Activated CD4-positive, alpha-beta T cell treated with anti-CD3 and anti-CD28 coated beads, Interleukin-2, amount 10 ng/mL, durations not matched to agents 7 days and 5 days (primary cell): ENCODE data around the gene PRR23C. TPM values are rescaled to one million over a fixed set of nuclear protein-coding genes. Genes with fewer than 3 reads are reported as not detected.

Experiments used
- CTCF ChIA-PET: fragments of 350-600 bp; sonication (Branson Sonifier 250); formaldehyde crosslinking; loops from one replicate; lab custom pipeline; 2021; ENCODE audit warnings: antibody characterized with exemption; lab: Charles Lee
- POLR2A ChIA-PET: fragments of 350-600 bp; sonication (Branson Sonifier 250); formaldehyde crosslinking; loops from one replicate; lab custom pipeline; 2021; ENCODE audit warnings: antibody characterized with exemption; lab: Charles Lee
- DNase-seq: peaks from one replicate; pipeline ENCODE4 v3.0.0-alpha.2; 2020
- H3K27ac Mint-ChIP-seq: one replicate; pipeline ENCODE4 v1.8.0; 2021; ENCODE audit warnings: mild to moderate bottlenecking, moderate library complexity, mixed read lengths
- H3K27me3 Mint-ChIP-seq: one replicate; pipeline ENCODE4 v1.8.0; 2021; ENCODE audit warnings: mixed read lengths
- H3K36me3 Mint-ChIP-seq: one replicate; pipeline ENCODE4 v1.8.0; 2021; ENCODE audit warnings: low read depth, mixed read lengths
- H3K4me1 Mint-ChIP-seq: one replicate; pipeline ENCODE4 v1.8.0; 2021; ENCODE audit warnings: mixed read lengths
- H3K4me3 Mint-ChIP-seq: one replicate; pipeline ENCODE4 v1.8.0; 2021; ENCODE audit warnings: mild to moderate bottlenecking, moderate library complexity, mixed read lengths
- H3K9me3 Mint-ChIP-seq: one replicate; pipeline ENCODE4 v1.8.0; 2021; ENCODE audit warnings: mixed read lengths
- total RNA-seq, 2 experiments: library from RNA; stranded (reverse); gene quantifications; one replicate each; pipeline ENCODE4 v1.2.3, GENCODE V29; 2021

Gene PRR23C
- total RNA-seq, result not detected

GRCh38 chr3:139044366-139045210 is at the start of gene PRR23C:
Gene PRR23C, minus strand, starts transcription at chr3:139044892. Its CDS starts 272 bp downstream, at chr3:139044620.
- CTCF ChIA-PET, result interaction anchor here (0.6 kb wide), 1 partner anchor 13 kb away, joined by 3 read pairs; no protein-coding TSS in a partner anchor
- H3K9me3 Mint-ChIP-seq, result peaks cover 3% of the 10 kb centered on the region
- H3K4me3 Mint-ChIP-seq, result no peak within 1 kb of the TSS
- H3K4me1 Mint-ChIP-seq, result no peaks in the 10 kb centered on the region
- H3K36me3 Mint-ChIP-seq, result no peaks in the 10 kb centered on the region
- no peak for DNase-seq
- H3K27me3 Mint-ChIP-seq, result peaks cover 3% of the 10 kb centered on the region
- no peak within 1 kb of the TSS for H3K27ac Mint-ChIP-seq
- POLR2A ChIA-PET, result no interaction called here

GRCh38 chr3:139093840-139094239 is 49.1 kb upstream of the PRR23C start:
- no peak for DNase-seq
- POLR2A ChIA-PET, result no interaction called here
- Mint-ChIP-seq H3K27ac (no peak overlapping the region), H3K27me3 (peaks cover 20% of the 10 kb centered on the region), H3K36me3 (no peaks in the 10 kb centered on the region), H3K4me1 (no peaks in the 10 kb centered on the region), H3K4me3 (no peak overlapping the region), H3K9me3 (peaks cover 4% of the 10 kb centered on the region)
- CTCF ChIA-PET, result interaction anchor here (1.3 kb wide), 1 partner anchor 18 kb away, joined by 3 read pairs; no protein-coding TSS in a partner anchor

DNA sequence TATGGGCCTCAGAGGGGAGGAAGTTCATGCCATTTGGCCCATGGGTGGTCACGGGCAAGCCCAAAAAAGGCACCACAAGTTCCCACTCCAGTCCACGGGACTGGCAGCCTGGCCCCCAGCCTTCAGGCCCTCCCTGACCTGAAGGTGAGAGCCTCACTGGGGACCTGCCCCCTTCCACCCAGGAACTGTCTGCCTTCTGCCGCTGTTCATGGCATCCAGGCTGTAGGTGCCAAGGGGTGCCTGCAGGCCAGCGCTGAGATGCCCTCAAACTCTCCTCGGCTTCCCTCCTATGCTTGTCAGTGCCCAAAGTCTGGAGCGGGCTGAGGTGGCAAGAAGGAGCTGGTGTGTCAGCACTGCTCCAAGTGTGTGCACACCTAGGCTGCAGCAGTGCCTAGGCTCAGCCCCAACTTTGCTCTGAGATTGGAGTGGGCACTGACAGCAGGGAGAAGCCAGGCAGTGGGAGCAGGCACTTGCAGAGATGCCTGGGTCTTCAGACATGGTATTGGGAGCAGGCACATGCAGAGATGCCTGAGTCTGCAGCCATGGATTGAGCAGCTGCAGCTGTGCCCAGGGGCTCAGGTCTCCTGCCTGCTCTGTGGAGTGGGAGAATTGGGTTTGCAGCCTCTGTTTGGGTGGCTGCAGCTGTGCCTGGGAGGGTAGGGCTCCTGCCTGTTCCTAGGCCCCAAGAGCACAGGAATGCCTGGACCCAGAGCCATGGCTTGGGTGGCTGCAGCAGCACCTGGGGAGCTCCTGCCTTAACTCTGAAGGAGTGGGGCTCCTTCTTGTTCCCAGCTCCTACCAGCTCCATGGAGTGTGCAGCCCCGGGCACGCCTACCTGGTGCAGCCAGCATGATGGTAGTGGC is 44.0 kb upstream of the PRR23C start:
- no peaks in the 10 kb centered on the region for H3K4me1 Mint-ChIP-seq
- peaks cover 22% of the 10 kb centered on the region for H3K27me3 Mint-ChIP-seq
- CTCF ChIA-PET, result no interaction called here
- no peak overlapping the region for H3K4me3 Mint-ChIP-seq
- H3K36me3 Mint-ChIP-seq, result no peaks in the 10 kb centered on the region
- no peak overlapping the region for H3K27ac Mint-ChIP-seq
- H3K9me3 Mint-ChIP-seq, result peaks cover 4% of the 10 kb centered on the region
- POLR2A ChIA-PET, result no interaction called here
- DNase-seq, result no peak

GRCh38 chr3:139087621-139088020 is 42.9 kb upstream of the PRR23C start:
- no peaks in the 10 kb centered on the region for H3K4me1 Mint-ChIP-seq
- ChIA-PET CTCF (interaction anchor here (0.6 kb wide), 1 partner anchor 23 kb away, joined by 4 read pairs; no protein-coding TSS in a partner anchor), POLR2A (interaction anchor here (0.6 kb wide), 1 partner anchor 229 kb away, joined by 4 read pairs; no protein-coding TSS in a partner anchor)
- no peak for DNase-seq
- no peak overlapping the region for H3K4me3 Mint-ChIP-seq
- H3K9me3 Mint-ChIP-seq, result peaks cover 2% of the 10 kb centered on the region
- H3K27me3 Mint-ChIP-seq, result peaks cover 22% of the 10 kb centered on the region
- no peaks in the 10 kb centered on the region for H3K36me3 Mint-ChIP-seq
- H3K27ac Mint-ChIP-seq, result no peak overlapping the region

DNA sequence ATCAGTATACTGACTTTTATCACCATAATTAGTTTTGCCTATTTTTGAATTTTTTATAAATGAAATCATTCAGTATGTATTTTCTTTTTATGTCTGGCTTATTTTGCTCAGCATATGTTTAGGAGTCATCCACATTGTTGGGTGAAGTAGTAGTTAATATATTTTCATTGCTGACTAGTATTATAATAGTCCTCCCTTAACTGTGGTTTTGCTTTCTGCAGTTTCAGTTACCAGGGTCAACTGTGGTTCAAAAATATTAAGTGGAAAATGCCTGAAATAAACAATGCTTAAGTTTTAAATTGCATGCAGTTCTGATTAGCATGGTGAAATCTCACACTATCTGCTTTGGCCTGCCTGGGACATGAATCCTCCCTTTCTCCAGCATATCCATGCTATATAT is 39.5 kb upstream of the PRR23C start:
- H3K27ac Mint-ChIP-seq, result no peak overlapping the region
- no peaks in the 10 kb centered on the region for H3K4me1 Mint-ChIP-seq
- no peaks in the 10 kb centered on the region for H3K36me3 Mint-ChIP-seq
- ChIA-PET POLR2A (no interaction called here), CTCF (no interaction called here)
- H3K4me3 Mint-ChIP-seq, result no peak overlapping the region
- peaks cover 15% of the 10 kb centered on the region for H3K27me3 Mint-ChIP-seq
- no peak for DNase-seq
- H3K9me3 Mint-ChIP-seq, result no peaks in the 10 kb centered on the region

GRCh38 chr3:139074565-139075115 is 29.9 kb upstream of the PRR23C start:
- ChIA-PET POLR2A (no interaction called here), CTCF (no interaction called here)
- H3K36me3 Mint-ChIP-seq, result no peaks in the 10 kb centered on the region
- H3K9me3 Mint-ChIP-seq, result peaks cover 12% of the 10 kb centered on the region
- no peak overlapping the region for H3K4me3 Mint-ChIP-seq
- H3K27me3 Mint-ChIP-seq, result peaks cover 10% of the 10 kb centered on the region
- H3K4me1 Mint-ChIP-seq, result peaks cover 3% of the 10 kb centered on the region
- no peak for DNase-seq
- no peak overlapping the region for H3K27ac Mint-ChIP-seq

GRCh38 chr3:139062918-139063317 is 18.2 kb upstream of the PRR23C start:
- H3K27me3 Mint-ChIP-seq, result peaks cover 13% of the 10 kb centered on the region
- ChIA-PET POLR2A (no interaction called here), CTCF (no interaction called here)
- no peak for DNase-seq
- H3K9me3 Mint-ChIP-seq, result no peaks in the 10 kb centered on the region
- H3K4me3 Mint-ChIP-seq, result no peak overlapping the region
- no peaks in the 10 kb centered on the region for H3K4me1 Mint-ChIP-seq
- no peaks in the 10 kb centered on the region for H3K36me3 Mint-ChIP-seq
- no peak overlapping the region for H3K27ac Mint-ChIP-seq

GRCh38 chr3:139052802-139053600 is 8.3 kb upstream of the PRR23C start:
- Mint-ChIP-seq H3K27ac (no peak overlapping the region), H3K4me1 (no peaks in the 10 kb centered on the region), H3K27me3 (no peaks in the 10 kb centered on the region), H3K9me3 (peaks cover 11% of the 10 kb centered on the region), H3K36me3 (no peaks in the 10 kb centered on the region), H3K4me3 (no peak overlapping the region)
- DNase-seq, result no peak
- CTCF ChIA-PET, result no interaction called here
- POLR2A ChIA-PET, result no interaction called here

- no peak for DNase-seq
- Mint-ChIP-seq H3K4me1 (no peaks in the 10 kb centered on the region), H3K27ac (no peak overlapping the region), H3K27me3 (peaks cover 3% of the 10 kb centered on the region), H3K9me3 (peaks cover 3% of the 10 kb centered on the region), H3K36me3 (no peaks in the 10 kb centered on the region), H3K4me3 (no peak overlapping the region)
- ChIA-PET CTCF (interaction anchor here (0.6 to 1.2 kb wide), 2 partner anchors 12 to 34 kb away, joined by 3 read pairs; no protein-coding TSS in a partner anchor), POLR2A (no interaction called here)
Observed at GRCh38 chr3:139043554-139044365, 932 bp downstream of the PRR23C start.

- no peak for DNase-seq
- POLR2A ChIA-PET, result no interaction called here
- H3K36me3 Mint-ChIP-seq, result no peaks in the 10 kb centered on the region
- no peaks in the 10 kb centered on the region for H3K9me3 Mint-ChIP-seq
- CTCF ChIA-PET, result no interaction called here
- no peak overlapping the region for H3K4me3 Mint-ChIP-seq
- H3K27me3 Mint-ChIP-seq, result peaks cover 3% of the 10 kb centered on the region
- H3K4me1 Mint-ChIP-seq, result no peaks in the 10 kb centered on the region
- H3K27ac Mint-ChIP-seq, result no peak overlapping the region
Observed at GRCh38 chr3:139037478-139037877, 7.2 kb downstream of the PRR23C start.

DNA sequence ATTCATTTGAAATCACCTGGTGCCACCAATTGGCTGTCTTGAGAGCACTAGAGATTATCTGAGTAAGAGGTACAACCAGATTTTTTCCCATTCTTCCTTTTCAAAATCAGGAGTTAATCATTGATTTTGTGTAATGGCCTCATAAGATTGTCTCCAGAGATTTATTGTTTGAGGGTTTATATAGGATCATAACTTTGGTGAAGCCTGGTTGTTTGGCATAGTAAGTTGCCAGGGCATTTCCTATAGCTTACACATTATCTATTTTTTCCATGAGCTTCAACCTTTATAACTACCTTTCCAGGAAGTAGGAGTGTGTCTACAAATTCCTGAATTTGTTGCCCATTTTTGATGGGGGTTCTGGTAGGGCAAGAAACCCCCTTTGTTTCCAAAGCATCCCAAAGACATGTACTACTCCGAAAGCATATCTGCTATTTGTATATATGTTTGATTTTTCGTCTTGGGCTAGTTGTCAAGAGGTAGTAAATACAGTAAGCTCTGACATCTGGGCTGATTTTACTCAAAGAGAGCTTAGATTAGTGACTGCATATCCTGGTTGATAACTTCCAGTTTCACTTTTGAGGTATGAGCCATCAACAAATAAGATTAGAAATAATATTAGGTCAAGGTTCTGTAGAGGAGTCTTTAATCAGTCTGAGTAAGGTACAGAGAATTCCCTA is 12.2 kb downstream of the PRR23C start:
- Mint-ChIP-seq H3K27ac (no peak overlapping the region), H3K4me1 (no peaks in the 10 kb centered on the region), H3K4me3 (no peak overlapping the region), H3K27me3 (peaks cover 4% of the 10 kb centered on the region), H3K36me3 (no peaks in the 10 kb centered on the region), H3K9me3 (peaks cover 3% of the 10 kb centered on the region)
- ChIA-PET POLR2A (no interaction called here), CTCF (no interaction called here)
- DNase-seq, result no peak
